HepG2 (cell line): Measurements from ENCODE around the gene NOX3. TPM values are rescaled to one million over a fixed set of nuclear protein-coding genes. Genes with fewer than 3 reads are reported as not detected.
A peak's percentile ranks its signal among the peaks of the same experiment; 100 is the strongest.

Experiments used
- ELF3 ChIP-seq: IDR thresholded peaks from 2 replicates; pipeline ENCODE4 v1.6.1; 2016; ENCODE audit warnings: missing genetic modification reagents, missing compliant biosample characterization
- KDM6A ChIP-seq: IDR thresholded peaks from 2 replicates; pipeline ENCODE4 v1.6.1; 2016; ENCODE audit warnings: low read depth
- LCORL ChIP-seq, 2 experiments: fragments of 450-650 bp in 1 of 2; sonication (generic) in 1 of 2; formaldehyde crosslinking in 1 of 2; IDR thresholded peaks; 2 replicates each; pipeline versions ENCODE4 v1.5.0 to v1.6.1; 2017 to 2020; ENCODE audit warnings: antibody characterized with exemption in 1 of 2, missing genetic modification reagents in 1 of 2
- NAIF1 ChIP-seq: sonication (generic); formaldehyde crosslinking; IDR thresholded peaks from 2 replicates; pipeline ENCODE4 v1.5.0; 2020; ENCODE audit warnings: mild to moderate bottlenecking, missing genetic modification reagents, borderline replicate concordance
- PITX1 ChIP-seq: sonication (generic); formaldehyde crosslinking; IDR thresholded peaks from 2 replicates; pipeline ENCODE4 v1.5.1; 2020; ENCODE audit warnings: mild to moderate bottlenecking, missing genetic modification reagents
- REPIN1 ChIP-seq: sonication (generic); formaldehyde crosslinking; IDR thresholded peaks from 2 replicates; pipeline ENCODE4 v1.8.0; 2022; ENCODE audit warnings: missing genetic modification reagents, low read depth, mild to moderate bottlenecking, borderline replicate concordance
- SALL1 ChIP-seq: sonication (generic); formaldehyde crosslinking; IDR thresholded peaks from 2 replicates; pipeline ENCODE4 v1.8.0; 2022; ENCODE audit warnings: mild to moderate bottlenecking, missing genetic modification reagents
- ZBTB21 ChIP-seq: sonication (generic); formaldehyde crosslinking; IDR thresholded peaks from 2 replicates; pipeline ENCODE4 v1.4.0; 2020; ENCODE audit warnings: missing genetic modification reagents
- ZNF501 ChIP-seq: sonication (generic); formaldehyde crosslinking; IDR thresholded peaks from 2 replicates; pipeline ENCODE4 v1.5.1; 2020; ENCODE audit warnings: mild to moderate bottlenecking, moderate library complexity, missing genetic modification reagents
- ZNF747 ChIP-seq: sonication (generic); formaldehyde crosslinking; IDR thresholded peaks from 2 replicates; pipeline ENCODE4 v1.8.1; 2023; ENCODE audit warnings: missing genetic modification reagents, mild to moderate bottlenecking, borderline replicate concordance
- polyA plus RNA-seq, 8 experiments: library from polyadenylated mRNA; depleted of rRNA in 3 of 8; stranded (reverse) in 7 of 8; unstranded in 1 of 8; fragments of >200 nt; fragmentation: Illumina TruSeq in 4 of 8; extraction: Trizol in 4 of 8; gene quantifications; 2 replicates each; pipeline versions ENCODE4 v1.2.1 to v1.2.3, GENCODE V29; 2011 to 2016; ENCODE audit warnings: low read depth in 4 of 8, missing spikeins in 1 of 8, mixed read lengths in 1 of 8; ENCODE audit not compliant: insufficient read depth in 1 of 8
- total RNA-seq, 5 experiments: library from RNA; depleted of rRNA; stranded (reverse); fragments of >200 nt; fragmentation: Illumina TruSeq; extraction: Trizol; gene quantifications; 2 replicates each; pipeline ENCODE4 v1.2.3, GENCODE V29; 2016; ENCODE audit warnings: low read depth in 1 of 5
- TF ChIP-seq, protein P1 (sequence below), 2 experiments: sonication (generic) in 1 of 2; formaldehyde crosslinking in 1 of 2; IDR thresholded peaks; 2 replicates each; pipeline versions ENCODE4 v1.4.0 to v1.6.1; 2016 to 2020; ENCODE audit warnings: borderline replicate concordance in 1 of 2, low read depth in 1 of 2, mild to moderate bottlenecking in 1 of 2, missing genetic modification reagents in 1 of 2
- TF ChIP-seq, protein P2 (sequence below): sonication (generic); formaldehyde crosslinking; IDR thresholded peaks from 2 replicates; pipeline ENCODE4 v1.5.0; 2020; ENCODE audit warnings: missing genetic modification reagents
- TF ChIP-seq, protein P3 (sequence below): sonication (generic); formaldehyde crosslinking; IDR thresholded peaks from 2 replicates; pipeline ENCODE4 v1.4.0; 2020; ENCODE audit warnings: missing genetic modification reagents
- TF ChIP-seq, protein P4 (sequence below): sonication (generic); formaldehyde crosslinking; IDR thresholded peaks from 2 replicates; pipeline ENCODE4 v1.5.1; 2020; ENCODE audit warnings: mild to moderate bottlenecking, missing genetic modification reagents, borderline replicate concordance
- TF ChIP-seq, protein P5 (sequence below): IDR thresholded peaks from 2 replicates; pipeline ENCODE4 v1.6.1; 2016; ENCODE audit warnings: low read depth, missing genetic modification reagents, missing compliant biosample characterization

The NOX3 gene
- total and polyA plus RNA-seq, 2 of the 13 experiments (the other 11 are each of a cell fraction or from before 2014, with no cell fraction given): 0.09 to 0.18 TPM

DNA sequence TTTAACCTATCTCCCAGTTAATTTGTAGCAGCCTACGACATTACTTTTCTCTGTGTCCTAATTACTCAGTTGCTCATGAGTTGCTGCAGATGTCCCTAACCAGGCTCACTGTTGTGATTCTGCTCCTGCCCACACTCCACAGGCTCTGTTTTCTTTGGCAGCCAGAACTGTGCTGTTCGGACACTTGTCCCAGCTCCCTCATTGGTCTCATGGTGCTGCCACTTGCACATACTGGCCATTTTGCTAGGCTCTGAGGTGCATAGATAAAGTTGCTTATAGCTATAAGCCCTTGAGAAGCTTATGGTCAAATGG is 55.0 kb downstream of the NOX3 start (continued):
- TF ChIP-seq, protein P1, sequence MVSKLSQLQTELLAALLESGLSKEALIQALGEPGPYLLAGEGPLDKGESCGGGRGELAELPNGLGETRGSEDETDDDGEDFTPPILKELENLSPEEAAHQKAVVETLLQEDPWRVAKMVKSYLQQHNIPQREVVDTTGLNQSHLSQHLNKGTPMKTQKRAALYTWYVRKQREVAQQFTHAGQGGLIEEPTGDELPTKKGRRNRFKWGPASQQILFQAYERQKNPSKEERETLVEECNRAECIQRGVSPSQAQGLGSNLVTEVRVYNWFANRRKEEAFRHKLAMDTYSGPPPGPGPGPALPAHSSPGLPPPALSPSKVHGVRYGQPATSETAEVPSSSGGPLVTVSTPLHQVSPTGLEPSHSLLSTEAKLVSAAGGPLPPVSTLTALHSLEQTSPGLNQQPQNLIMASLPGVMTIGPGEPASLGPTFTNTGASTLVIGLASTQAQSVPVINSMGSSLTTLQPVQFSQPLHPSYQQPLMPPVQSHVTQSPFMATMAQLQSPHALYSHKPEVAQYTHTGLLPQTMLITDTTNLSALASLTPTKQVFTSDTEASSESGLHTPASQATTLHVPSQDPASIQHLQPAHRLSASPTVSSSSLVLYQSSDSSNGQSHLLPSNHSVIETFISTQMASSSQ (IDR thresholded peaks at IDR 0.05; ENCODE audit: low read depth): no peak
- TF ChIP-seq, protein P1 (CRISPR knock-in tag; IDR thresholded peaks at IDR 0.05; ENCODE audit: borderline replicate concordance): no peak
- TF ChIP-seq REPIN1 (no peak), PITX1 (peak; percentile 24; the same call in 1 of the 2 replicates), SALL1 (CRISPR knock-in tag) (0 out of 2 replicates have a peak, but pooled peaks have one; percentile 26), LCORL (IDR thresholded peaks at IDR 0.05) (no peak), LCORL (CRISPR knock-in tag; IDR thresholded peaks at IDR 0.05) (no peak), ZBTB21 (CRISPR knock-in tag) (no peak), ZNF501 (CRISPR knock-in tag) (no peak), ZNF747 (CRISPR knock-in tag) (no peak), NAIF1 (CRISPR knock-in tag) (no peak), ELF3 (CRISPR knock-in tag) (0 out of 2 replicates have a peak, but pooled peaks have one; percentile 16), KDM6A (no peak)
- TF ChIP-seq, protein P2, sequence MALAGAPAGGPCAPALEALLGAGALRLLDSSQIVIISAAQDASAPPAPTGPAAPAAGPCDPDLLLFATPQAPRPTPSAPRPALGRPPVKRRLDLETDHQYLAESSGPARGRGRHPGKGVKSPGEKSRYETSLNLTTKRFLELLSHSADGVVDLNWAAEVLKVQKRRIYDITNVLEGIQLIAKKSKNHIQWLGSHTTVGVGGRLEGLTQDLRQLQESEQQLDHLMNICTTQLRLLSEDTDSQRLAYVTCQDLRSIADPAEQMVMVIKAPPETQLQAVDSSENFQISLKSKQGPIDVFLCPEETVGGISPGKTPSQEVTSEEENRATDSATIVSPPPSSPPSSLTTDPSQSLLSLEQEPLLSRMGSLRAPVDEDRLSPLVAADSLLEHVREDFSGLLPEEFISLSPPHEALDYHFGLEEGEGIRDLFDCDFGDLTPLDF (CRISPR knock-in tag): no peak
- TF ChIP-seq, protein P3, sequence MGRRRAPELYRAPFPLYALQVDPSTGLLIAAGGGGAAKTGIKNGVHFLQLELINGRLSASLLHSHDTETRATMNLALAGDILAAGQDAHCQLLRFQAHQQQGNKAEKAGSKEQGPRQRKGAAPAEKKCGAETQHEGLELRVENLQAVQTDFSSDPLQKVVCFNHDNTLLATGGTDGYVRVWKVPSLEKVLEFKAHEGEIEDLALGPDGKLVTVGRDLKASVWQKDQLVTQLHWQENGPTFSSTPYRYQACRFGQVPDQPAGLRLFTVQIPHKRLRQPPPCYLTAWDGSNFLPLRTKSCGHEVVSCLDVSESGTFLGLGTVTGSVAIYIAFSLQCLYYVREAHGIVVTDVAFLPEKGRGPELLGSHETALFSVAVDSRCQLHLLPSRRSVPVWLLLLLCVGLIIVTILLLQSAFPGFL (CRISPR knock-in tag): no peak
- TF ChIP-seq, protein P4, sequence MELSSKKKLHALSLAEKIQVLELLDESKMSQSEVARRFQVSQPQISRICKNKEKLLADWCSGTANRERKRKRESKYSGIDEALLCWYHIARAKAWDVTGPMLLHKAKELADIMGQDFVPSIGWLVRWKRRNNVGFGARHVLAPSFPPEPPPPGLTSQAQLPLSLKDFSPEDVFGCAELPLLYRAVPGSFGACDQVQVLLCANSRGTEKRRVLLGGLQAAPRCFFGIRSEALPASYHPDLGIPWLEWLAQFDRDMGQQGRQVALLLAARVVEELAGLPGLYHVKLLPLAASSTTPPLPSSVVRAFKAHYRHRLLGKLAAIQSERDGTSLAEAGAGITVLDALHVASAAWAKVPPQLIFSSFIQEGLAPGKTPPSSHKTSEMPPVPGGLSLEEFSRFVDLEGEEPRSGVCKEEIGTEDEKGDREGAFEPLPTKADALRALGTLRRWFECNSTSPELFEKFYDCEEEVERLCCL (CRISPR knock-in tag): no peak
- TF ChIP-seq, protein P5, sequence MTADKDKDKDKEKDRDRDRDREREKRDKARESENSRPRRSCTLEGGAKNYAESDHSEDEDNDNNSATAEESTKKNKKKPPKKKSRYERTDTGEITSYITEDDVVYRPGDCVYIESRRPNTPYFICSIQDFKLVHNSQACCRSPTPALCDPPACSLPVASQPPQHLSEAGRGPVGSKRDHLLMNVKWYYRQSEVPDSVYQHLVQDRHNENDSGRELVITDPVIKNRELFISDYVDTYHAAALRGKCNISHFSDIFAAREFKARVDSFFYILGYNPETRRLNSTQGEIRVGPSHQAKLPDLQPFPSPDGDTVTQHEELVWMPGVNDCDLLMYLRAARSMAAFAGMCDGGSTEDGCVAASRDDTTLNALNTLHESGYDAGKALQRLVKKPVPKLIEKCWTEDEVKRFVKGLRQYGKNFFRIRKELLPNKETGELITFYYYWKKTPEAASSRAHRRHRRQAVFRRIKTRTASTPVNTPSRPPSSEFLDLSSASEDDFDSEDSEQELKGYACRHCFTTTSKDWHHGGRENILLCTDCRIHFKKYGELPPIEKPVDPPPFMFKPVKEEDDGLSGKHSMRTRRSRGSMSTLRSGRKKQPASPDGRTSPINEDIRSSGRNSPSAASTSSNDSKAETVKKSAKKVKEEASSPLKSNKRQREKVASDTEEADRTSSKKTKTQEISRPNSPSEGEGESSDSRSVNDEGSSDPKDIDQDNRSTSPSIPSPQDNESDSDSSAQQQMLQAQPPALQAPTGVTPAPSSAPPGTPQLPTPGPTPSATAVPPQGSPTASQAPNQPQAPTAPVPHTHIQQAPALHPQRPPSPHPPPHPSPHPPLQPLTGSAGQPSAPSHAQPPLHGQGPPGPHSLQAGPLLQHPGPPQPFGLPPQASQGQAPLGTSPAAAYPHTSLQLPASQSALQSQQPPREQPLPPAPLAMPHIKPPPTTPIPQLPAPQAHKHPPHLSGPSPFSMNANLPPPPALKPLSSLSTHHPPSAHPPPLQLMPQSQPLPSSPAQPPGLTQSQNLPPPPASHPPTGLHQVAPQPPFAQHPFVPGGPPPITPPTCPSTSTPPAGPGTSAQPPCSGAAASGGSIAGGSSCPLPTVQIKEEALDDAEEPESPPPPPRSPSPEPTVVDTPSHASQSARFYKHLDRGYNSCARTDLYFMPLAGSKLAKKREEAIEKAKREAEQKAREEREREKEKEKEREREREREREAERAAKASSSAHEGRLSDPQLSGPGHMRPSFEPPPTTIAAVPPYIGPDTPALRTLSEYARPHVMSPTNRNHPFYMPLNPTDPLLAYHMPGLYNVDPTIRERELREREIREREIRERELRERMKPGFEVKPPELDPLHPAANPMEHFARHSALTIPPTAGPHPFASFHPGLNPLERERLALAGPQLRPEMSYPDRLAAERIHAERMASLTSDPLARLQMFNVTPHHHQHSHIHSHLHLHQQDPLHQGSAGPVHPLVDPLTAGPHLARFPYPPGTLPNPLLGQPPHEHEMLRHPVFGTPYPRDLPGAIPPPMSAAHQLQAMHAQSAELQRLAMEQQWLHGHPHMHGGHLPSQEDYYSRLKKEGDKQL: no peak
